Epithelial cell of proximal tubule (primary cell): ENCODE results near the gene SDHB. TPM values are rescaled to one million over a fixed set of nuclear protein-coding genes. Genes with fewer than 3 reads are reported as not detected.

Experiments used
- DNase-seq: peaks from one replicate; pipeline ENCODE4 v3.0.0-alpha.2; 2011; ENCODE audit warnings: low read depth
- H3K4me3 ChIP-seq: 2 replicates; pipeline ENCODE4 v1.5.1; 2011; ENCODE audit warnings: low read depth, mild to moderate bottlenecking, low read length
- total RNA-seq: library from RNA; depleted of rRNA; stranded (reverse); fragments of >200 nt; gene quantifications from 2 replicates; pipeline ENCODE4 v1.2.3, GENCODE V29; 2015
- TF ChIP-seq, protein P1 (sequence below): conservative IDR thresholded peaks from 2 replicates; pipeline ENCODE4 v1.5.1; 2012; ENCODE audit warnings: low read depth, mild to moderate bottlenecking, low read length

The SDHB gene
- total RNA-seq, 1 donor from 2014 or later: 118 TPM

DNA sequence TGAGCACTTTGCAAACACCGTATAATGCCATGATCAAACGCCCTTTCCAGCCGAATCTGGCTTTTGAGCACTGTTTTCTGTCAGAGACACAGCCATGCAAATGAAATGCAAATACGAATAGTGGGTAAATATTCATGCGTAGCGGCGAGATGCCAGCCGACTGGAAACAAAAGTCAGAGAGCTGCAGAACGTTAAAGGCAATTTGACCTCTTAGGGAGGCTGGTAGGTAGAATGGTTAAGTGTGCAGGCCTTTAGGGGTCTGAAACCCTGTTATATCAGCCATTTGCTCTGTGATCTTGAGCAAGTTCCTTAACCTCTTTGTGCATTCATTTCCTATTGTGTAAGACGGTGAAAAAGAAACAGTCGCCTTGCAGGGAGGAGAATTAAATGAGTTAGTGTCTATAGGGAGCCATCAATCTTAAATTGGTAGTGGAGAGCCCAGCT, 6.5 kb upstream of the SDHB start:
- H3K4me3 ChIP-seq: no peak overlapping the region
- TF ChIP-seq, protein P1, sequence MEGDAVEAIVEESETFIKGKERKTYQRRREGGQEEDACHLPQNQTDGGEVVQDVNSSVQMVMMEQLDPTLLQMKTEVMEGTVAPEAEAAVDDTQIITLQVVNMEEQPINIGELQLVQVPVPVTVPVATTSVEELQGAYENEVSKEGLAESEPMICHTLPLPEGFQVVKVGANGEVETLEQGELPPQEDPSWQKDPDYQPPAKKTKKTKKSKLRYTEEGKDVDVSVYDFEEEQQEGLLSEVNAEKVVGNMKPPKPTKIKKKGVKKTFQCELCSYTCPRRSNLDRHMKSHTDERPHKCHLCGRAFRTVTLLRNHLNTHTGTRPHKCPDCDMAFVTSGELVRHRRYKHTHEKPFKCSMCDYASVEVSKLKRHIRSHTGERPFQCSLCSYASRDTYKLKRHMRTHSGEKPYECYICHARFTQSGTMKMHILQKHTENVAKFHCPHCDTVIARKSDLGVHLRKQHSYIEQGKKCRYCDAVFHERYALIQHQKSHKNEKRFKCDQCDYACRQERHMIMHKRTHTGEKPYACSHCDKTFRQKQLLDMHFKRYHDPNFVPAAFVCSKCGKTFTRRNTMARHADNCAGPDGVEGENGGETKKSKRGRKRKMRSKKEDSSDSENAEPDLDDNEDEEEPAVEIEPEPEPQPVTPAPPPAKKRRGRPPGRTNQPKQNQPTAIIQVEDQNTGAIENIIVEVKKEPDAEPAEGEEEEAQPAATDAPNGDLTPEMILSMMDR: no peak
- DNase-seq: no peak

DNA sequence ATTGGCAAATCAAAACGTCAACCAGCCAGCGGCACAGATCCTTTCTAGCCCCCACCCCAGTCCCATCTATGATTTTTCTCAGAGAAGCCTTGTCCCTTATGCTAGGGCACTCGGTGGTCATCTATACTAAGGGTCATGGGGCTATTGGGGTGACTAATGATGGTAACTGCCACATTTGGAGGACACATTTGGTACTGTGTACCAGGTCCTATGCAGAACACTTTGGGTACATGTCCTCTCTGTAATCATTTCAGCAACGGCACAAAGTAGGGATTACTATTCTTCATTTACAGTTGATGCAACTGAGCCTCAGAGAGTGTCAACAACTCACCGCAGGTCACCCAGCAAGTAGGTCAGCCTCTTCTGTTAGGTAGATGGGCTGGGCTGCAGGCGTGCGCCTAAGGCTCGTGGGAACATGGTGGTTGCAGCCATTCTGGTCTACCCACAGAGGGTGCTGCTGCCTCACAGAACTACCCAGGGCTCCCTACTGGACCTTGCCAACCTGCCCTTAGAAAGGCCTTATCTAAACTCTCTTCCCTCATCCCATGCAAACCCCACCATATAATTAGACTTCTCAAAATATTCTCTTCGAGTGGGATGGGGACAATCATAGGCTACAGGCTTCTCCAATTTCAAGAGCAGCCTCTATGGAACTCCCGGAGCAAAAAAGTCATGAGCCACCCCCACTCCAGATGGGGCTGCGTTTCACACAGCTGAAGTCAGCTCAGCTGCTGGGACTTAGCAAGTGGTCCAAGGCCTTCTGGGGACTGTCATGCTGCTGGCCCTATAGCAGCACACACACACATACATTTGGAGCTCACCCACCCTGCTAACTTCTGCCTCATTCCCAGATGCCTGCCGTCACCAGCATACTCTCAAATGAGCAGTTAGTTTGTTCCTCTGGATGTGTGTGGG, 5.8 kb upstream of the SDHB start:
- DNase-seq: no peak
- TF ChIP-seq, protein P1: peak; percentile 95
- H3K4me3 ChIP-seq: no peak overlapping the region

DNA sequence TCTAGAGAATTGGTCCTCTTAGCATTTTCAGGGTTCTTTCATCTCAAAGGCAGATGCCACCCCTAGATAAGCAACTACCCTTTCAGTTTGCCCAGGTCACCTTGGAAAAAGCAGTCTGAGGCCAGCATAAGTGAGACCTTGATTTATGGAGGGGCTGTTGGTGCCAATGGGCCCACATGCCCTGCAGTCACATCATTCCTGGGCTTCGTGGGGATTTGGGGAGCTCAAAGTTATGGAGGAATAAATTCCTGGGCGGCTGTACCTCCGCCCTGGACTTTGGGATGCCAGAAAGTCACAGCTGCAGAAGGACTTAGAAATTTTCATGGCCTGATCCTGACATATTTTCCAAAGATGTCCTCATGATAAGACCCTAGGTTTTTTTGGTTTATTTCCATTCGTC, 2.7 kb upstream of the SDHB start:
- no peak for DNase-seq
- TF ChIP-seq, protein P1: no peak
- no peak overlapping the region for H3K4me3 ChIP-seq

DNA sequence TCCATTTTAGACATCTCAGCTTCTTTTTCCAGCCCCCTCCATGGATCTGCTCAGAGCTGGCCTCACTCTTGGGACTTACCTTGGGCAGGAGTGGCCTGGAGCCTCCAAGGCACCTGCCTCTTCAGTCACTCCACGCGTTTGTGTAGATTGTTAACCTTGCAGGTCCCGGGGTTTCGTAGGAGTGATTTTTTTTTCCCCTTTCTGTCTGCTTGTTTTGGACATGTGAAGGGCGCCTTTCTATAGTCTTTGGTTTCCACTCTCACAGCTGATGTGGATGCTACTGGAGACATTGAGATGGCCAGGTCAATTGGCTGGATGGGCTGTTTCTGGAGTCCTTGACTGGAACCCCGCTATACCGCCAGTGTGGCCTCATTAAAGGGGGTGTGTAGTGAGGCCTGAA, 2.0 kb upstream of the SDHB start:
- DNase-seq: no peak
- TF ChIP-seq, protein P1: no peak
- H3K4me3 ChIP-seq: no peak overlapping the region

DNA sequence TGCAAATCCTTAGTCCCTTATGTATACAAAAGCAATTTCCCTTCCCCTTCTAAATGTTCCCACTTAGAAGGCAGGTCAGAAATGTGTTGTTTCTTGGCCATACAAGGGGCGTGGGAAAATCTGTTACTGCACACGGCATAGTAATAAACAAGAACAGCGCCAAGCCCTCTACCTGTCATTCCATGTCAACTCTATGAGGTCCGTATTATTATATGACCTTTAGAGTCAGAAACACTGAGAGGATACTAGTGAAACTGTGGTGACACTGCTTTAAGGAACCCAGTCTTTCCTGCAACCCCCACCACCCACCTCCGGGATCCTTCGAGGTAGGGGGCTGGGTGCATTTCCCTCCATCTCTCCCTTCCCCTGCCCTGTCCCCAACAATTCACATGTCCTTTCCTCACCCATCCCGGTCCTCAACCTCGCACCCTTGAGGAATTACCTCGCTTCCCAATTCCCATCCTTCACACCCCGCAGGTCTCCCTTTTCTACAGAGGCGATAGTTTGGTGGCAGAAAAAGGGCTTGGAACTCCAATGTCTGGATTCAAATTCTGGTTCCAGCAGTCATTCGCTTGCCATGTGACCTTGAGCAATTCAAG, 647 bp downstream of the SDHB start:
- TF ChIP-seq, protein P1: no peak
- no peak for DNase-seq
- peak overlapping the region; percentile 100 for H3K4me3 ChIP-seq

DNA sequence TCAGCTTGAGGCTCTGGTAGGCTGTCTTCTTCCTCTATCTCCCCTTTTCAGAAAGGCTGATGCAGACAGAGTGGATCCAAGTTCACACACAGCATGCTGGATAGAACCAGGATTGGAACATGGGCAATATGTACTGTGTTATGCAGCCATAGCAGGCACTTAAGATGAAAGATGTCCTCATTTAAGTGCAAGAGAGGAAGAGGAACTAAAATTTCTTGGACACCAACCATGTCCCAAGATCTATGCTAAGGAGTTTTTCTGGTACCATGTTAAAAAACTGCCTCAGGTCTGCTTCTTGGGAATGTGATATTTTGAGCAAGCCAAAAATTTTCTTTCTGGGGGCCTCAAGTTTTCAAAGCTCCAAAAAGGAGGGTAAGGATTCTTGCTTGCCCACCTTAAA, 1.2 kb downstream of the SDHB start:
- DNase-seq: no peak
- TF ChIP-seq, protein P1: no peak
- H3K4me3 ChIP-seq: peak overlapping the region; percentile 100

DNA sequence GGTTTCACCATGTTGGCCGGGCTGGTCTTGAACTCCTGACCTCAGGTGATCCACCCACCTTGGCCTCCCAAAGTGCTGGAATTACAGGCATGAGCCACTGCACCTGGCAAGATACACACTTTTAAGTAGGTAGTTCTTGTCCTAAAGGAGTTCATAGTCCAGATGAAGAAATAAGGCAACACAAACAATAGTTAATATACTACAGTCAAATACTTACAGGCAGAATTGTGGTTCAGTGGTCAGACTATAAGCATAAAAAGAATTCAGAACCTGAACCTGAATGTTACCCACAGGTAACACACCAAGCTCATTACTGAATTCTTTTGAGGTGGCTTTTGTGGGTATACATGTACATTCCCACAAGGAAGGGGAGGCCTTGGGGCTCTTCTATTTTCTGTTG, 1.8 kb downstream of the SDHB start:
- TF ChIP-seq, protein P1: no peak
- no peak for DNase-seq

More for the DNA sequence above, 1.8 kb downstream of the SDHB start:
- H3K4me3 ChIP-seq: peak overlapping the region; percentile 100
